Medulla oblongata (tissue), 1 donor: ENCODE measurements around the gene MAP1LC3A.

Experiments
- DNase-seq: peaks from one replicate; pipeline ENCODE4 v3.0.0-alpha.2; 2015; ENCODE audit errors: extremely low spot score

The MAP1LC3A gene

DNA sequence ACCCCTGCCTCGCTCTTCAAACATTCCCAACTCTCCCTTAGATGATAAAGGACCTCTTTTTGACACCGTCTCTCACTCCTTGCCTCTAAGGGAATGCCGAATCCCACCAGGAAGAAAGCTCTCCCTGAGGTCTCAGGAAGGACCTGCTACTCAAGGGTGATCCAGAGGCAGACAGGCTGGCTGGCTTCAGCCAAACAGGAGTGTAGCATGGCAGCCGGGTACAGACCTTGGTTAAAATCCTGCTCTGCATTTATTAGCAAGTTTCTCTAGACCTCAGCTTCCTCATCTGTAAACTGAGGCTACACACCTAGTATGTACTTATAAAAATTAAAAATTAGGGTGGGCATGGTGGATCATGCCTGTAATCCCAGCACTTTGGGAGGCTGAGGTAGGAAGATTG, 17.2 kb downstream of the MAP1LC3A start:
- DNase-seq = no peak

DNA sequence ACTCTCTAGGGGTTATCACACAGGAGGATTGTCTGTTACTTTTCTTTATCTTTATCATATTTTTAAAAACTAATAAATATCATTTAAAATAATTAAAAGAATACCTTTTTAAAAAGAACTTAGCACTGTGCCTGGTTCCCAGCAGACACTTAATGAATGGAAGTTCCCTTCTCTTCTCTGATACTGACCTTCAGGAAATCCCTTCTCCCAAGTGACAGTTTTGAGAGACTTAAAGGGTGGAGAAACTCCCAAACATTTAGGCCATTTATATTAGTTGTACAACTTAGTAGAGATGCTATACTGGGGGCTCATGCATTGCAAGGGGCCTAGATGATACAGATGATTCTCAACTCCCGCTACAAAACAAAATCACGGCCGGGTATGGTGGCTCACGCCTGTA, 18.5 kb downstream of the MAP1LC3A start:
- DNase-seq = no peak

DNA sequence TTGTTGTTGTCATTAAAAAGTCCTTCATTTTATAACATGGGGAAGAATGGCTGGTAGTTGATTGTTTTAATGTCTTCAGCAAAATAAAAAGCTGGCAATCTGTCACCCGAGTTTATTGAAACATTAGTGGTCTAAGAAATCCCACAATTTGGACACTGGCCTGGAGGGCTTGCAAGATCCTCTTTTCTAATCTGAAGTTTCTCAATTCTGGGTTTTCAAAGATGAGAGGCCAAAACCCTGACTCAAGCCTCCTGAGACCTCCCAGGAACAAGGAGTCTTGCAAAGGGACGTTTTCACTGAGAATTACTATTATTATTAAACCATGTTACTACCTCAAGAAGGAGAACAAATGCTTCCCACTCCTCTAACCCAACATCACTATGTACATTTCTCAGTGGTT, 19.5 kb downstream of the MAP1LC3A start:
- no peak for DNase-seq

DNA sequence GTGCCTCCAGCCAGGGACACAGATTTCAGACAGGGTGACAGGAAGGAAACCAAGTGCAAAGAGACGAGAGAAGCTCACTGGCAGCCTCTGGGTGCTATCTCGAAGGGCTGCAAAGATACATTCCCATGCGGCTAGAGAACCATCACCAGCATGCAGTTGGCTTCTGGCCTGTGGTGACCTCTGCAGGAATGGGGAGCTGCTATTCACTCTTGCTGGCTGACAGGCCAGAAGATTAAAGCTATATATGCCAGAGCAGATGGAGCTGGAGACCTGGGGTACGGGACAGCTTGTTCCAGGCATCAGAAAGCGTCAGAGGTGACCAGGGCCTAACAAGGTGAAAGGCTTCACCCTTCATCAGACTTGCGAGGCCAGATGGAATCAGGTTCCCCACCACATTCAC, 20.0 kb downstream of the MAP1LC3A start:
- no peak for DNase-seq

DNA sequence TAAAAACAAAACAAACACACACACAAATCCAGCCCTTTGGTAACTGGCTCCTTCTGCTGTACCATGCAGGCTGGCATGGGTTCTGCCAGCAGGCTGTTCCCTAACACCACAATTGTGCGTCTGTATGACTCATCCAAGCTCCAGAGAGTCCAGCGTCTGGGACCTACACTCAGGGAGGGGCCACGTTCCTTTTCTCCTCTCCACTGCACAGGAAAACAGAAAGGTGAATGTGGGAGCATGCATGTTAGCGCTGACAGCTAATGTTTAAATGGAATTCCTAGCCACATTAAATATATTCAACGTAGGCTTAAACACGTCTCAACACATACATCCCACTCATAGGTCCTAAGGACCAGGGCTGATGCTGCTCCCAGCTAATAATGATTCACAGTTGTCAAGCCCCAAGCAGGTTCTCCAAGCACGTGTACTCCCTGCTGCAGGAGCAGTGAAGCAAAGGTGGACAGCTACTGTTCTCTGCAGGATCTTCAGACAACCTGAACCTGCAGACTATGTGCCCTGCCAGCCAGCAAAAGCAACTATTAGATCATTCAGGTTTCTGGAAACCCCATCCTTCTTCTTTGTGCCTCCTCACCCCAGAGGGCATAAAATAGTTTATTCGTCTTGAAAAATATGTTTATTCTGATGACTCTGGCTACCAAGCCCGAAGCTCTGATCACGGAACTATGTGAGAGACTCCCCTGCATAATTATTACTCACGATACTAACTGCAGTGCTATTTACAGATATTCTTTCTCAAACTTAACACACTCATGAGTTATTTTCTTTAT, 20.9 kb downstream of the MAP1LC3A start:
- peak; percentile 94 for DNase-seq

DNA sequence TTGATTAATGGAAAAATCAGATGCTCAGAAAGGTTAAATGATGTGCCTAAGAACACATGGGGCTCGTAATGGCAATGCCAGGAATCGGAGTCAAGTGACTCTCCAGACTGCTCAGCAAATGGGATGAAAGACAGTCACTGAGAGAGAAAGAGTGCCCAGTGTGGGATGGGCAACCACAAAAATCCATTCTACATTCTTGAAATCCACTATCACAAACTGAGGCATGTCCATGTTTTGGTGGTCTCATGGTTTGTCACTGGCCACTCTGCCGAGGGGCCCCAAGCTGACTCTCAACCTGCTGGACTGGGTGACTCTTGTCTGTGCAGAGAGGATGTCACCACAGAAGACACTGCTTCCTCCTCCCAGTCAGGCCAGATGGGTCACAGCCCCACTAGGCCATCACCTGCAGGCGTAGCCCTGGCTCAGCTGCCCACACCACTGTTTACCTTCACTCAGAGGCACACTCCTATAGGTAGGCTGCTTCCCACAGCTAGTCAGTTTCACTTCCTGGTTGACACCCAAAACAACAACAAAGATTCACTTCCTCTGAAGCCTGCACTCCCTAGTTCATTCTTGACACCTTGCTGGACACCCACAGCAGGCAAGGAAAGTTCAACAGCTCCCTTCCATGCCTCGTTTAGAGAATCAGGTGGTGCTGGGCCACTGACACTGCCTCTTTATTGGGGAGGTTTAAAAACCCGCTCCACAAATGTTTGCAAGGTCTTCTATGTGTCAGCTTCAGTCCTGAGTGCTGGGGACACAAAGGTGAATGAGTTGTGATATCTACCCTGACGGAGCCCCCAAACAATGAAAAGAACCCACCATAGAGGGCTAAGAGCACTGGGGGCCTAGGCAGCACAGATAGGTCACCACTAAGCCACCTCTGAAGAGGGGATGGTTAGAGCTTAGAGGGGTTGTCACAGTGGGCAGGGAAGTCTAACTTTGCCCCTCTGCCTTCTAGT, 21.7 kb downstream of the MAP1LC3A start:
- DNase-seq = peak; percentile 58

DNA sequence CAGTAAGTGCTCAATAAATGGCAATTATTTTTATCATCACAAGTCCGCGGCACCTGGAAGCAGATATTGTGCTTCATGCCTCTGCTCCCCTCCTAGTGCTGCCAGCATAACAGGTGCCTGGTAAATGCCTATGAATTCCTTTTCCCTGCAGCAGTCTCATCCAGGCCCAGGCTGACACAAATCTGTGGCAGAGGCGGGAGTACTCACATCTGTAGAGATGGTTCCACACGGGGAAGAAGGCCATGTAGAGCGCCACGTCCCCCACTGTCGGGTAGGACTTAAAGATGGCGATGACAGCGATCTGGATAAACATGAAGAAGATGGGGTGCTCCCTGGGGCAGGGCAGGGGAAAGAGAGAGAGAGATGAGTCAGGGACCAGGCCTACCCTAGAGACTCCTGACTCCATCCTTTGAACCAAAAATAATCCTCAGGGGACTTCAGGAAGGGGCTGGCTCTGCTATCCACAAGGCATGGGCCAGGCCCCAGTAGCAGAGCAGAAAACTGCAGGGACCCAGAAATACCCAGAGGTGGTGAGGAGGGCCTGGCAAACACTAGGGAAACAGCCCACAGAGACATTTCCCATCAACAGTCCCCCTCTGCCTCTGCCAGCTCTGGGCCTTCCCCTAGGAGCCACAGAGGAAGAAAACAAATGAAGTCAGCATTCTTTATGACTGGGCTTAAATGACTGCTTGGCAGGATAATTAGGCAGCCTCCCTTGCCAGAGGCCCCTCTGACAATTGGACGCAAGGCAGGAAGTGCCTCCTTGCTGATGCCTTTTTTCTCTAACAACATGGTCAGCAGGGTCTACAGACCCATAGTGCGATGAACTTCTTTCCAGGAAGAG, 23.0 kb downstream of the MAP1LC3A start:
- DNase-seq = peak; percentile 76

DNA sequence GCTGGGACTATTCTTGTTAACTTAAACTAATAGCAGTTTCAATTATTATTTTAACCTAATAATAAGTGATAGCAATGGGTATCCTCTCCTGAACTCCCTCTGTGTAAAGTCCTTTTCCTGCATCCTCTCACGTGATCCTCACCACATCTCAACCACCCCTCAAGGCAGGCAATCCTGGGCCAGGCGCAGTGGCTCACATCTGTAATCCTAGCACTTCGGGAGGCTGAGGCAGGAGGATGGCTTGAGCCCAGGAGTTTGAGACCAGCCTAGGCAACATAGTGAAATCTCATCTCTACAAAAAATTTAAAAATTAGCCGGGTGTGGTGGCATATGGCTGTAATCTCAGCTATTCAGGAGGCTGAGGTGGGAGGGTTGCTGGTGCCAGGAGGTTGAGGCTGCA, 23.7 kb downstream of the MAP1LC3A start:
- DNase-seq = no peak

DNA sequence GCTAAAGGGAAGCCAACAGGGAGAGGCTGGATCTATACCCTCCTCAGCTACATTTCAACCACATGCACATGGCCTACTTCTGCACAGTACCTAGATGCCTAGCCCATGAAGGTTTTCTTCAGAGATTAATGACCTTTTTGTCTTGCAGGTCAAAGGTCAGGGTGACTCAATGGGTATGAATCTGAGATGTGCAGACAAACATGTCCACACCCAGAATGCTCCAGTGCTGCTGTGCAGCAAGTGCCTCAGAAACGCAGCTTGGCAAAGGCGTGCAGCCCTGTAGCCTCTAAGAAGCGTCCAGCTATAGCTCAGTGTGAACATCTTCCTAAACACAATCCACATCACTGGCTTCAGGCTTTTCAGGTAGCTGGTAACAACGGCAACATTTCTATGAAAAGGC, 24.4 kb downstream of the MAP1LC3A start:
- no peak for DNase-seq

DNA sequence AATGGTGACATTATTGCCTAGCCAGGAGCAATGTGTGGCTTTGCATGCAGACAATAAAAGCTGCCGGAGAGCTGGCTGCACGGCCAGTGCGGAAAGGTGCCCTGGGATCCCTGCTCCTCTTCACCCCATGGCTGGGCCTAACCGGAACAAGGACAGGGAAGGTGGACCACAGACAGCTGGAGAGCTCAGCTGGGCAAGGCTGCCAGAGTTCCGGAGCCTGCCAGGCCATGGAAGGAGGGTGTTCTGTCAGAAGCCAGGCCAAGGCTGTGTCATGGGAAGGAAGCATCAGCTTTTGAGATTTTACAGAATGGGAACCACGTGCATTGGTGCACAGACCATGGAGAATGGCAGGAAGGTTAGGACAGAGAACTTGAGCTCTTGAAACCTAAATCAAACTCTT, 25.0 kb downstream of the MAP1LC3A start:
- DNase-seq = no peak

DNA sequence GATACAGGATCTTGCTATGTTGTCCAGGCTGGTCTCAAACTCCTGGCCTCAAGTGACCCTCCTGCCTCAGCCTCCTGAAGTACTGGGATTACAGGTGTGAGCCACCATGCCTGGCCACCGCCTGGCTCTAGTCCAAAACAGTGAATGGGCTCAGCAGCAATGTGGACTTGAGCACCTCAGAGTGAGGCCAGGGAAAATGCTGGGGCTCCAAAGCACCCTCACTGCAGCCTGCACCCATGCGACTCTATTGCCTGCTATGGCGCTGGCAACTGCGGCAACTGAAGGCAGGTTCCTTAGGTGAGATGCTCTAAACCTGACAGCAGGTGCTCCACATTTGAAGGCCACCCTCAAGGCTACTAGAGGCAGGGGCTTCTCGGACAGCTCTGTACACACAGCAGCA, 26.5 kb downstream of the MAP1LC3A start:
- no peak for DNase-seq

DNA sequence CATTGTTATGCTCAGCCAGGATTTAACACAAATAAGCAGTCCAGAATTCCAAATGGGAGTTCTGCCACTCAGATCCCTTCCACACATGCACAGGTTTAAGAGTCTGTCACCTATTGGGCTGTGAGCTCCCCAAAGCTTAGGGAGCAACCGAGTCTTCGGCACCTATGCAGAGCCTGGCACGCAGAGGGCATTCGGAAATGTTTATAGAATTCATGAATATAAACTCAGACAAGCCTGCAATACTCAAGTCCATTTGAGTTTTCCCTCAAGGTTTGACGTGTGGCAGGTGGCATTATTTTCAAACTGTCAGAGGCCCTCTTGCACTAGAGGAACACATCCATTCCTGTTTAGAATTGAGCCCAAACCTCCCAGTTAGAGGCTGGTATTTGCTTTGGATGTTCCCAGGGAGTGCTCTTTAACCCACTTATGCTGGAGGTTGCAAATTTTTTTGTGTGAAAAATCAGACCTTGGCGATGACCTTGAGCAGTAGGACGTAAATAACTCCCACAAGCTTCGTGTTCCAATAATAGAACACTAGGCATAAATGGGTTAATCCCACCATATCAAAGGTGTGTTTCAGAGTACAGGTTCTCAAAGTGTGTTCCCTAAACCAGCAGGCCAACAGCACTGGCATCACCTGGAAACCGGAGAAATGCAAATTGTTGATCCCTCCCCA, 28.1 kb downstream of the MAP1LC3A start:
- no peak for DNase-seq

DNA sequence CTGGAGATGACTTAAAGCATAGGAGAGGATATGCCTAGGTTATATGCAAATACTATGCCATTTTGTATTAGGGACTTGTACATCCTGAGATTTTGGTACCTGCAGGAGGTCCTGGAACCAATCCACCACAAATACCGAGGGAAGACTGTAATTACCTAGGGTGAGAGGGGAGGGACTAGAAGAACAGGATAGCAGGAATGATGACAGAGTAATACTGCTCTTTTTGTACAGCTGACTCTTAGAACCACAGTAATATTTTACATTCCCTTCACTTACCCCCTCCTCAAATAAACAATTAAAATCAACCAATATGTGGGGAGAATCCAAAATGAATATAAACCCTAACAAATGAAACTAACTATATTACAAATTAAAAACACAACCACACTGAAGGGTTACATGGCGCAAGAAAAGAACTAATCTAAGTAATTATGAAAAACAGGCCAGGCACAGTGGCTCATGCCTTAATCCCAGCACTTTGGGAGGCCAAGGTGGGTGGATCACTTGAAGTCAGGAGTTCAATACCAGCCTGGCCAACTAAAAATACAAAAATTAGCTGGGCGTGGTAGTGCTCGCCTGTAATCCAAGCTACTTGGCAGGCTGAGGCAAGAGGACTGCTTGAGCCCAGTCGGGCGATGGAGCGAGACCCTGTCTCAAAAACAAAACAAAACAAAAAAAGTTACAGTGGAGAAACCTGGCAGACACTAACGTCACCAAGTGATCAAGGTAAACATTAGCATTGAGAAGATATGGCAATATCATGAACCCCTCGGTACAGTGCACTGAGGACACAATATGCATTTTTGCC, 37.1 kb downstream of the MAP1LC3A start:
- DNase-seq = no peak

DNA sequence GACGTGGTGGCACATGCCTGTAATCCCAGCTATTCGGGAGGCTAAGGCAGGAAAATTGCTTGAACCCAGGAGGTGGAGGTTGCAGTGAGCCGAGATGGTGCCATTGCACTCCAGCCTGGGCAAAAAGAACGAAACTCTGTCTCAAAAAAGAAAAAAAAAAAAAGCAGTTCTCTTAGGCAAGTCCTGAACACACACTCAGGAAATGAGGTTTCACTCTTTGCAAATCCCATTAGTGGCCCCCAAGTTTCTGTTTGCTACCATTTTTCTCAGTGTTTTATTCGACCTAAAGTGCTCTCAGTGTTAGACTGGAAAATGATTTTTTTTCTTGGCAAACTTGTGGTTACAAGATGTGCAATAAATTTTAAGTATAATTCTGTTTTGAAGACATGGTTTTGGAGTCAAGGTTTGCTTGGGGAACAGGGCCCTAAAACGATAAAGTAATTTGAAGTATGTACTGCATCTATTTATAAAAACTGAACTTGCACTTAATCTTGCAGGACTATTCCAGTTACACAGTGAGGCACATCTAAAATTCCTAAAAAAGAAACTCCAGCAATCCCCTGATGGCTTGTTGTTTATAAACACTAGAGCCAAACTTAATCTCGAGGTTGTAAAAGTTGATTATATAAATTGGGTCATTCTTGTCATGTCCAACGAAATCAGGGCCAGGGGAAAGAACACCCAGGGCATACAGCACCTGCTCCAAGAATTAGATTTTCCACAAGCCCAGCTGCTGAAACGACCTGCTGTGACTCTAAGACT, 42.6 kb downstream of the MAP1LC3A start:
- DNase-seq = no peak

DNA sequence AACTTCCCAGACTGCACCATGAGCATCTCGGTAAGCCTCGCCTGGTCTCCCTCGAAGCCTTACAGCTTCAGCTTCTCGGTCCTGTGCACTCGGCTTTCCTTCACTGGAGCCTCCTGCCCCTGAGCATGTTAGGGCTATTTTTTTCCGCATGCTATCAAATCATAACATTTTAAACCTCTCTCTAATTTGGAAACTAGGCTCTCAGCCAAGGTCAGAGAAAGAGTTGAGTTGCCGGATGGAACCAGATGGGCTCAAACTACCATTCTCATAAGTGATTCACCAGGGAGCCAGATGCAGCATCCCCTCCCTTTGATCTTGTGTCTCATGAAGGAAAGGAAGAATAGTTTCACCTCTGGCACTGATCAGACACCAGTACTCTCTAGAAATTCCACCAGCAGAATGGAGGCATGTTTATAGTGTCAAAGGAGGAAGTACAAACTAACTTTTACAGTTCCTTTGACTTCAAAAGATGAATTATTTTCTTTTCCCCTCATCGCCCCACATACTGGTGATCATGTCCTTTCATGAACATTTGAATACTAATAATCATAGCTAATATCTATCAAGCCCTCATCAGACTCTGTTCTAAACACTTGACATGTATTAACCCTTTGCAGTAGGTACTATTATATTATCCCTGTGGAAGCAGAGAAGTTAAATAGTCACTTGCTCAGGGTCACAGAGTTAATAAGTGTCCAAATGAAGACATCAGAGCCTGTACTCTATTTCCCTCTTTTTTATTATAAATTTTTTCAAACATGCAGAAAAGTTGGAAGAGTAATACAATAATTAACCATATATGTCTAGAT, 46.7 kb downstream of the MAP1LC3A start:
- DNase-seq = no peak

DNA sequence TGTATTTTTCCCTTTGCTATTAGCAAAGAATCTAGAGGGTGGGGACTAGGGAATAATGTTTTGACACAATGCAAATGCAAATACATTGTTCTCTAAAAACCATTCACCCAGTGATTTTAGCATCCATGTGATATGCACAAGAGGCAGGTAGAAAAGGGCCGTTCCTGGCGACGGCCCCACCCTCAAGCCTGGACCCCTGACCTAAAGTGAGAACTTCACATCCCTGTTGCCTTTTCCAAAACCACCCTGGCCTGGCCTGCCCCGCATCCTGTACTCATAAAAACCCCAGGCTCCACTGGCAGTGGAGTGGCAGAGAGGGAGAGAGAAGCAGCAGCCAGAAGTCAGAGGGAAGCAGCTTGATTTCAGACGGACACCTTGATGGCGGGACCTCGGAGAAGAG, 48.5 kb downstream of the MAP1LC3A start:
- no peak for DNase-seq
